ENCODE measurements around the gene CYP2C9. TPM values are rescaled to one million over a fixed set of nuclear protein-coding genes. Genes with fewer than 3 reads are reported as not detected.

The CYP2C9 gene
- total and polyA plus RNA-seq, 2 of the 13 experiments (the other 11 are each of a cell fraction or from before 2014, with no cell fraction given), result not detected

- TF ChIP-seq FOXP1 (IDR thresholded peaks at IDR 0.05) (no peak), FOXP1 (CRISPR knock-in tag; IDR thresholded peaks at IDR 0.05) (peak; percentile 87), FOXA1 (IDR thresholded peaks at IDR 0.05) (no peak), FOXA1 (CRISPR knock-in tag; IDR thresholded peaks at IDR 0.05) (peak; percentile 72), ZFP91 (CRISPR knock-in tag; IDR thresholded peaks at IDR 0.05; ENCODE audit: borderline replicate concordance) (no peak), HMG20A (CRISPR knock-in tag; IDR thresholded peaks at IDR 0.05; ENCODE audit: borderline replicate concordance) (peak; percentile 79; the same call in 1 of the 2 replicates), LCORL (IDR thresholded peaks at IDR 0.05) (no peak), LCORL (CRISPR knock-in tag; IDR thresholded peaks at IDR 0.05) (peak; percentile 49; the same call in 1 of the 2 replicates), BCL6 (CRISPR knock-in tag; IDR thresholded peaks at IDR 0.05) (peak; percentile 59; the same call in 1 of the 2 replicates), NFE2L1 (CRISPR knock-in tag; IDR thresholded peaks at IDR 0.05; ENCODE audit: borderline replicate concordance) (no peak), ZNF225 (CRISPR knock-in tag; IDR thresholded peaks at IDR 0.05) (no peak), ZNF383 (CRISPR knock-in tag; IDR thresholded peaks at IDR 0.05; ENCODE audit: borderline replicate concordance) (no peak)
- TF ChIP-seq, protein P1, sequence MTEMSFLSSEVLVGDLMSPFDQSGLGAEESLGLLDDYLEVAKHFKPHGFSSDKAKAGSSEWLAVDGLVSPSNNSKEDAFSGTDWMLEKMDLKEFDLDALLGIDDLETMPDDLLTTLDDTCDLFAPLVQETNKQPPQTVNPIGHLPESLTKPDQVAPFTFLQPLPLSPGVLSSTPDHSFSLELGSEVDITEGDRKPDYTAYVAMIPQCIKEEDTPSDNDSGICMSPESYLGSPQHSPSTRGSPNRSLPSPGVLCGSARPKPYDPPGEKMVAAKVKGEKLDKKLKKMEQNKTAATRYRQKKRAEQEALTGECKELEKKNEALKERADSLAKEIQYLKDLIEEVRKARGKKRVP (CRISPR knock-in tag; IDR thresholded peaks at IDR 0.05), result peak in 1 of 2 experiments; percentile 95; a peak in 2 of 4 replicates
Measured at GRCh38 chr10:94902570-94902969, 35.9 kb upstream of the CYP2C9 start (continued).

Data from HepG2 (cell line).